ENCODE data around the gene ZNF777.

GRCh38 chr7:149456506-149457421, 4.1 kb downstream of the ZNF777 start:
- TF ChIP-seq CTCF (IDR thresholded peaks at IDR 0.05; ENCODE audit: insufficient read depth, low read depth, low read length) = no peak
- no peak for TF ChIP-seq EZH2 (IDR thresholded peaks at IDR 0.05; ENCODE audit: insufficient read depth, low read length)
